HEK293 (cell line): Measurements from ENCODE around the gene UCN2.

Experiments
- CTCF ChIA-PET: fragments of 350-600 bp; formaldehyde crosslinking; extraction: SDS; loops from one replicate; lab custom pipeline; 2021; ENCODE audit warnings: antibody characterized with exemption; lab: Yijun Ruan, JAX
- POLR2A ChIA-PET: fragments of 300-600 bp; formaldehyde crosslinking; extraction: SDS; loops from one replicate; lab custom pipeline; 2020; ENCODE audit warnings: antibody characterized with exemption, inconsistent platforms; lab: Yijun Ruan, JAX
- H3K27ac ChIP-seq: fragments of 200-500 bp; sonication (Bioruptor generic); 2 replicates; pipeline ENCODE4 v1.5.1; 2014; ENCODE audit warnings: low read depth, low read length, control low read depth, inconsistent platforms; ENCODE audit errors: extremely low read depth
- H3K36me3 ChIP-seq, 2 experiments: fragments of 200-500 bp in 1 of 2; sonication (Bioruptor generic) in 1 of 2; 1 replicate in 1 of 2; 2 replicates in 1 of 2; pipeline ENCODE4 v1.5.1; 2014 to 2017; ENCODE audit warnings: inconsistent platforms in 2 of 2, low read length in 2 of 2; ENCODE audit not compliant: control insufficient read depth in 2 of 2, insufficient read depth in 1 of 2
- H3K4me1 ChIP-seq: fragments of 200-500 bp; sonication (Bioruptor generic); 2 replicates; pipeline ENCODE4 v1.5.1; 2014; ENCODE audit warnings: mild to moderate bottlenecking, low read length, inconsistent platforms; ENCODE audit not compliant: control insufficient read depth, insufficient read depth
- H3K4me3 ChIP-seq: 2 replicates; pipeline ENCODE4 v1.5.1; 2011; ENCODE audit warnings: low read depth, mild to moderate bottlenecking, control low read depth, low read length, moderate library complexity
- H3K9me3 ChIP-seq: fragments of 200-500 bp; sonication (Bioruptor generic); 2 replicates; pipeline ENCODE4 v1.5.1; 2014; ENCODE audit warnings: low read depth, low read length, inconsistent platforms; ENCODE audit not compliant: control insufficient read depth, insufficient read depth
- BCL11A ChIP-seq: fragments of 450-650 bp; formaldehyde crosslinking; IDR thresholded peaks from 2 replicates; pipeline ENCODE4 v1.5.1; 2016; ENCODE audit warnings: low read depth, missing biosample characterization, missing genetic modification characterization
- KLF9 ChIP-seq: fragments of 450-650 bp; formaldehyde crosslinking; IDR thresholded peaks from 2 replicates; pipeline ENCODE4 v1.5.1; 2016; ENCODE audit warnings: missing biosample characterization, missing genetic modification characterization, low read depth
- MYNN ChIP-seq: fragments of 450-650 bp; formaldehyde crosslinking; IDR thresholded peaks from 2 replicates; pipeline ENCODE4 v1.5.1; 2016; ENCODE audit warnings: missing biosample characterization, missing genetic modification characterization, borderline replicate concordance
- SP2 ChIP-seq: fragments of 450-650 bp; formaldehyde crosslinking; IDR thresholded peaks from 2 replicates; pipeline ENCODE4 v1.5.1; 2016; ENCODE audit warnings: missing biosample characterization, missing genetic modification characterization
- SP3 ChIP-seq: fragments of 450-650 bp; formaldehyde crosslinking; IDR thresholded peaks from 2 replicates; pipeline ENCODE4 v1.5.1; 2016; ENCODE audit warnings: missing biosample characterization, missing genetic modification characterization
- TCF7L2 ChIP-seq: IDR thresholded peaks from 2 replicates; pipeline ENCODE4 v1.6.1; 2011; ENCODE audit warnings: low read depth, mild to moderate bottlenecking, inconsistent platforms, low read length, moderate library complexity, borderline replicate concordance
- ZBTB20 ChIP-seq: fragments of 450-650 bp; formaldehyde crosslinking; IDR thresholded peaks from 2 replicates; pipeline ENCODE4 v1.5.1; 2016; ENCODE audit warnings: missing biosample characterization, missing genetic modification characterization
- ZFHX2 ChIP-seq: fragments of 450-650 bp; formaldehyde crosslinking; conservative IDR thresholded peaks from 2 replicates; pipeline ENCODE4 v1.5.1; 2016; ENCODE audit warnings: missing biosample characterization, missing genetic modification characterization
- ZNF155 ChIP-seq: fragments of 450-650 bp; formaldehyde crosslinking; IDR thresholded peaks from 2 replicates; pipeline ENCODE4 v1.5.1; 2016; ENCODE audit warnings: missing biosample characterization, missing genetic modification characterization
- ZNF169 ChIP-seq: fragments of 450-650 bp; formaldehyde crosslinking; IDR thresholded peaks from 2 replicates; pipeline ENCODE4 v1.5.1; 2016; ENCODE audit warnings: missing biosample characterization, missing genetic modification characterization
- ZNF214 ChIP-seq: fragments of 450-650 bp; formaldehyde crosslinking; IDR thresholded peaks from 2 replicates; pipeline ENCODE4 v1.5.1; 2017; ENCODE audit warnings: missing biosample characterization, mild to moderate bottlenecking, missing genetic modification characterization, borderline replicate concordance
- ZNF560 ChIP-seq: fragments of 450-650 bp; formaldehyde crosslinking; IDR thresholded peaks from 2 replicates; pipeline ENCODE4 v1.5.1; 2017; ENCODE audit warnings: missing biosample characterization, missing genetic modification characterization, borderline replicate concordance
- ZNF571 ChIP-seq: fragments of 450-650 bp; formaldehyde crosslinking; IDR thresholded peaks from 2 replicates; pipeline ENCODE4 v1.5.0; 2017; ENCODE audit warnings: missing biosample characterization, missing genetic modification characterization
- ZNF621 ChIP-seq: fragments of 450-650 bp; formaldehyde crosslinking; IDR thresholded peaks from 2 replicates; pipeline ENCODE4 v1.5.1; 2017; ENCODE audit warnings: missing biosample characterization, missing genetic modification characterization
- ZNF664 ChIP-seq: fragments of 450-650 bp; formaldehyde crosslinking; IDR thresholded peaks from 2 replicates; pipeline ENCODE4 v1.5.1; 2016; ENCODE audit warnings: missing biosample characterization, missing genetic modification characterization
- ZNF747 ChIP-seq: fragments of 450-650 bp; formaldehyde crosslinking; IDR thresholded peaks from 2 replicates; pipeline ENCODE4 v1.5.1; 2016; ENCODE audit warnings: missing biosample characterization, missing genetic modification characterization
- ZSCAN30 ChIP-seq: fragments of 450-650 bp; IDR thresholded peaks from 2 replicates; pipeline ENCODE4 v1.5.1; 2018; ENCODE audit warnings: missing biosample characterization, mild to moderate bottlenecking, missing genetic modification characterization, moderate library complexity
- TF ChIP-seq, protein P1 (sequence below): fragments of 450-650 bp; formaldehyde crosslinking; IDR thresholded peaks from 2 replicates; pipeline ENCODE4 v1.5.1; 2016; ENCODE audit warnings: missing biosample characterization, missing genetic modification characterization
- TF ChIP-seq, protein P2 (sequence below): fragments of 450-650 bp; formaldehyde crosslinking; IDR thresholded peaks from 2 replicates; pipeline ENCODE4 v1.5.1; 2016; ENCODE audit warnings: missing biosample characterization, missing genetic modification characterization, borderline replicate concordance
- TF ChIP-seq, protein P3 (sequence below): fragments of 450-650 bp; formaldehyde crosslinking; IDR thresholded peaks from 2 replicates; pipeline ENCODE4 v1.5.1; 2016; ENCODE audit warnings: missing biosample characterization, missing genetic modification characterization
- TF ChIP-seq, protein P4 (sequence below): fragments of 450-650 bp; formaldehyde crosslinking; IDR thresholded peaks from 2 replicates; pipeline ENCODE4 v1.5.1; 2016; ENCODE audit warnings: missing biosample characterization, missing genetic modification characterization
- TF ChIP-seq, protein P5 (sequence below): fragments of 450-650 bp; formaldehyde crosslinking; IDR thresholded peaks from 2 replicates; pipeline ENCODE4 v1.5.1; 2016; ENCODE audit warnings: missing biosample characterization, missing genetic modification characterization

The UCN2 gene

DNA sequence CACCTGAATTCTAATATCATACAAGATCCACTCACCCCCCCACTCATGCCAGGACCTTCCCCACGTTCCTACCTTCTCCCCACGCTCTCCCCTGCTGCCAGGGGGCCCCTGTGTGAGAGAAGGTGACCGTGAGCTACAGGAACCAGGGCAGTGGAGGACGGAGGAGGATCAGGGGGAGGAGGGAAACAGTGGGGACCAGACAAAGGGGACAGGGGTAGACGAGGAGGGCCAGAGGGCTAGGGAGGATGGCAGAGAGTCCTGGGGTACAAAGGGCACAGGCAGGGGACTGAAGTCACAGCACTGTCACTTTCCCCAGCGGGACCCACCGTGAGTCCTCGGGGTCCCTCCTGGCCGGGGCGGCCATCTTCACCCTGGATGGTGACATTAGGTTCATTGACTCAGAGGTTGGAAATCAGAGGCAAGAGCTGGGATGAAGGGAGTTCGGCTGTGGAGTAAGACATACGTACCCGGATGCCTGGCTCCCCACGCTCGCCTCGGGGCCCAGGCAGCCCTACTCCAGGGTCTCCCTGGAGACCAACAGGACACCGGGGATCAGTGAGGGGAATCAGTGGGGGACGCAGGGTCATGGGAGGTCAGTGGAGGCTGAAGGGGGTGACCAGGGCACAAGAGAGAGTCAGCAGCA is 6.3 kb upstream of the UCN2 start:
- Histone ChIP-seq H3K4me3 (no peak overlapping the region), H3K9me3 (no peaks in the 10 kb centered on the region), H3K27ac (no peak overlapping the region), H3K36me3 (no peaks in the 10 kb centered on the region), H3K4me1 (no peaks in the 10 kb centered on the region)
- TF ChIP-seq TCF7L2 (no peak), ZNF155 (tag by site-specific recombination) (no peak), ZFHX2 (tag by site-specific recombination) (no peak), KLF9 (tag by site-specific recombination) (no peak), ZBTB20 (no peak), ZNF571 (tag by site-specific recombination) (no peak), ZNF621 (tag by site-specific recombination) (no peak), SP2 (tag by site-specific recombination) (no peak), ZNF560 (tag by site-specific recombination) (no peak), ZNF664 (tag by site-specific recombination) (no peak), ZNF747 (tag by site-specific recombination) (no peak)
- TF ChIP-seq, protein P1, sequence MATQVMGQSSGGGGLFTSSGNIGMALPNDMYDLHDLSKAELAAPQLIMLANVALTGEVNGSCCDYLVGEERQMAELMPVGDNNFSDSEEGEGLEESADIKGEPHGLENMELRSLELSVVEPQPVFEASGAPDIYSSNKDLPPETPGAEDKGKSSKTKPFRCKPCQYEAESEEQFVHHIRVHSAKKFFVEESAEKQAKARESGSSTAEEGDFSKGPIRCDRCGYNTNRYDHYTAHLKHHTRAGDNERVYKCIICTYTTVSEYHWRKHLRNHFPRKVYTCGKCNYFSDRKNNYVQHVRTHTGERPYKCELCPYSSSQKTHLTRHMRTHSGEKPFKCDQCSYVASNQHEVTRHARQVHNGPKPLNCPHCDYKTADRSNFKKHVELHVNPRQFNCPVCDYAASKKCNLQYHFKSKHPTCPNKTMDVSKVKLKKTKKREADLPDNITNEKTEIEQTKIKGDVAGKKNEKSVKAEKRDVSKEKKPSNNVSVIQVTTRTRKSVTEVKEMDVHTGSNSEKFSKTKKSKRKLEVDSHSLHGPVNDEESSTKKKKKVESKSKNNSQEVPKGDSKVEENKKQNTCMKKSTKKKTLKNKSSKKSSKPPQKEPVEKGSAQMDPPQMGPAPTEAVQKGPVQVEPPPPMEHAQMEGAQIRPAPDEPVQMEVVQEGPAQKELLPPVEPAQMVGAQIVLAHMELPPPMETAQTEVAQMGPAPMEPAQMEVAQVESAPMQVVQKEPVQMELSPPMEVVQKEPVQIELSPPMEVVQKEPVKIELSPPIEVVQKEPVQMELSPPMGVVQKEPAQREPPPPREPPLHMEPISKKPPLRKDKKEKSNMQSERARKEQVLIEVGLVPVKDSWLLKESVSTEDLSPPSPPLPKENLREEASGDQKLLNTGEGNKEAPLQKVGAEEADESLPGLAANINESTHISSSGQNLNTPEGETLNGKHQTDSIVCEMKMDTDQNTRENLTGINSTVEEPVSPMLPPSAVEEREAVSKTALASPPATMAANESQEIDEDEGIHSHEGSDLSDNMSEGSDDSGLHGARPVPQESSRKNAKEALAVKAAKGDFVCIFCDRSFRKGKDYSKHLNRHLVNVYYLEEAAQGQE: no peak
- TF ChIP-seq, protein P2, sequence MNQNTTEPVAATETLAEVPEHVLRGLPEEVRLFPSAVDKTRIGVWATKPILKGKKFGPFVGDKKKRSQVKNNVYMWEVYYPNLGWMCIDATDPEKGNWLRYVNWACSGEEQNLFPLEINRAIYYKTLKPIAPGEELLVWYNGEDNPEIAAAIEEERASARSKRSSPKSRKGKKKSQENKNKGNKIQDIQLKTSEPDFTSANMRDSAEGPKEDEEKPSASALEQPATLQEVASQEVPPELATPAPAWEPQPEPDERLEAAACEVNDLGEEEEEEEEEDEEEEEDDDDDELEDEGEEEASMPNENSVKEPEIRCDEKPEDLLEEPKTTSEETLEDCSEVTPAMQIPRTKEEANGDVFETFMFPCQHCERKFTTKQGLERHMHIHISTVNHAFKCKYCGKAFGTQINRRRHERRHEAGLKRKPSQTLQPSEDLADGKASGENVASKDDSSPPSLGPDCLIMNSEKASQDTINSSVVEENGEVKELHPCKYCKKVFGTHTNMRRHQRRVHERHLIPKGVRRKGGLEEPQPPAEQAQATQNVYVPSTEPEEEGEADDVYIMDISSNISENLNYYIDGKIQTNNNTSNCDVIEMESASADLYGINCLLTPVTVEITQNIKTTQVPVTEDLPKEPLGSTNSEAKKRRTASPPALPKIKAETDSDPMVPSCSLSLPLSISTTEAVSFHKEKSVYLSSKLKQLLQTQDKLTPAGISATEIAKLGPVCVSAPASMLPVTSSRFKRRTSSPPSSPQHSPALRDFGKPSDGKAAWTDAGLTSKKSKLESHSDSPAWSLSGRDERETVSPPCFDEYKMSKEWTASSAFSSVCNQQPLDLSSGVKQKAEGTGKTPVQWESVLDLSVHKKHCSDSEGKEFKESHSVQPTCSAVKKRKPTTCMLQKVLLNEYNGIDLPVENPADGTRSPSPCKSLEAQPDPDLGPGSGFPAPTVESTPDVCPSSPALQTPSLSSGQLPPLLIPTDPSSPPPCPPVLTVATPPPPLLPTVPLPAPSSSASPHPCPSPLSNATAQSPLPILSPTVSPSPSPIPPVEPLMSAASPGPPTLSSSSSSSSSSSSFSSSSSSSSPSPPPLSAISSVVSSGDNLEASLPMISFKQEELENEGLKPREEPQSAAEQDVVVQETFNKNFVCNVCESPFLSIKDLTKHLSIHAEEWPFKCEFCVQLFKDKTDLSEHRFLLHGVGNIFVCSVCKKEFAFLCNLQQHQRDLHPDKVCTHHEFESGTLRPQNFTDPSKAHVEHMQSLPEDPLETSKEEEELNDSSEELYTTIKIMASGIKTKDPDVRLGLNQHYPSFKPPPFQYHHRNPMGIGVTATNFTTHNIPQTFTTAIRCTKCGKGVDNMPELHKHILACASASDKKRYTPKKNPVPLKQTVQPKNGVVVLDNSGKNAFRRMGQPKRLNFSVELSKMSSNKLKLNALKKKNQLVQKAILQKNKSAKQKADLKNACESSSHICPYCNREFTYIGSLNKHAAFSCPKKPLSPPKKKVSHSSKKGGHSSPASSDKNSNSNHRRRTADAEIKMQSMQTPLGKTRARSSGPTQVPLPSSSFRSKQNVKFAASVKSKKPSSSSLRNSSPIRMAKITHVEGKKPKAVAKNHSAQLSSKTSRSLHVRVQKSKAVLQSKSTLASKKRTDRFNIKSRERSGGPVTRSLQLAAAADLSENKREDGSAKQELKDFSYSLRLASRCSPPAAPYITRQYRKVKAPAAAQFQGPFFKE (tag by site-specific recombination): no peak
- TF ChIP-seq, protein P3, sequence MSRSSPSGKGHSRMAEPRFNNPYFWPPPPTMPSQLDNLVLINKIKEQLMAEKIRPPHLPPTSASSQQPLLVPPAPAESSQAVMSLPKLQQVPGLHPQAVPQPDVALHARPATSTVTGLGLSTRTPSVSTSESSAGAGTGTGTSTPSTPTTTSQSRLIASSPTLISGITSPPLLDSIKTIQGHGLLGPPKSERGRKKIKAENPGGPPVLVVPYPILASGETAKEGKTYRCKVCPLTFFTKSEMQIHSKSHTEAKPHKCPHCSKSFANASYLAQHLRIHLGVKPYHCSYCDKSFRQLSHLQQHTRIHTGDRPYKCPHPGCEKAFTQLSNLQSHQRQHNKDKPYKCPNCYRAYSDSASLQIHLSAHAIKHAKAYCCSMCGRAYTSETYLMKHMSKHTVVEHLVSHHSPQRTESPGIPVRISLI (tag by site-specific recombination): no peak
- ChIA-PET CTCF (no interaction called here), POLR2A (no interaction called here)

DNA sequence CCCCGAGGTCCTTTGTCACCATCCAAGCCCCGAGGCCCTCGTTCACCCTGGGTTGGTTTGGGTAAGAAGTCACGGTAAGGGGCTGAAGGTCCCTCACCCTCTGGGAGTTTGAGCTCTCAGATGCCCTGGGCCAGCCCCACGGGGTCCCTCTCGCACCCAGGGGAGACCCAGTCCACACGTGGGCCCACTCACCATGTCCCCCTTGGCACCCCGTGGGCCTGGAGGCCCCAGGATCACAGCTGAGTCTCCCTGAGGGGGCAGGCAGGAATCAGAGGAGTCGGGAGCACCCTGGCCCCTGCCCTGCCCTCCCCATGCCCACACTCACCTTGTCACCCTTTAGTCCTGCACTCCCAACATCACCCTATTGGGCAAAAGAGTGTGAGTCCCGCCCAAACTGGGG is 5.8 kb upstream of the UCN2 start:
- no peaks in the 10 kb centered on the region for H3K9me3 ChIP-seq
- H3K36me3 ChIP-seq: no peaks in the 10 kb centered on the region
- H3K27ac ChIP-seq: no peak overlapping the region
- ChIA-PET POLR2A (no interaction called here), CTCF (no interaction called here)
- no peak overlapping the region for H3K4me3 ChIP-seq
- H3K4me1 ChIP-seq: no peaks in the 10 kb centered on the region
- TF ChIP-seq BCL11A (tag by site-specific recombination): no peak
- TF ChIP-seq MYNN (tag by site-specific recombination): no peak
- TF ChIP-seq, protein P4, sequence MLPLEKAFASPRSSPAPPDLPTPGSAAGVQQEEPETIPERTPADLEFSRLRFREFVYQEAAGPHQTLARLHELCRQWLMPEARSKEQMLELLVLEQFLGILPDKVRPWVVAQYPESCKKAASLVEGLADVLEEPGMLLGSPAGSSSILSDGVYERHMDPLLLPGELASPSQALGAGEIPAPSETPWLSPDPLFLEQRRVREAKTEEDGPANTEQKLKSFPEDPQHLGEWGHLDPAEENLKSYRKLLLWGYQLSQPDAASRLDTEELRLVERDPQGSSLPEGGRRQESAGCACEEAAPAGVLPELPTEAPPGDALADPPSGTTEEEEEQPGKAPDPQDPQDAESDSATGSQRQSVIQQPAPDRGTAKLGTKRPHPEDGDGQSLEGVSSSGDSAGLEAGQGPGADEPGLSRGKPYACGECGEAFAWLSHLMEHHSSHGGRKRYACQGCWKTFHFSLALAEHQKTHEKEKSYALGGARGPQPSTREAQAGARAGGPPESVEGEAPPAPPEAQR (tag by site-specific recombination): no peak
- TF ChIP-seq ZSCAN30 (tag by site-specific recombination): no peak
- TF ChIP-seq SP3 (tag by site-specific recombination): no peak
- TF ChIP-seq, protein P5, sequence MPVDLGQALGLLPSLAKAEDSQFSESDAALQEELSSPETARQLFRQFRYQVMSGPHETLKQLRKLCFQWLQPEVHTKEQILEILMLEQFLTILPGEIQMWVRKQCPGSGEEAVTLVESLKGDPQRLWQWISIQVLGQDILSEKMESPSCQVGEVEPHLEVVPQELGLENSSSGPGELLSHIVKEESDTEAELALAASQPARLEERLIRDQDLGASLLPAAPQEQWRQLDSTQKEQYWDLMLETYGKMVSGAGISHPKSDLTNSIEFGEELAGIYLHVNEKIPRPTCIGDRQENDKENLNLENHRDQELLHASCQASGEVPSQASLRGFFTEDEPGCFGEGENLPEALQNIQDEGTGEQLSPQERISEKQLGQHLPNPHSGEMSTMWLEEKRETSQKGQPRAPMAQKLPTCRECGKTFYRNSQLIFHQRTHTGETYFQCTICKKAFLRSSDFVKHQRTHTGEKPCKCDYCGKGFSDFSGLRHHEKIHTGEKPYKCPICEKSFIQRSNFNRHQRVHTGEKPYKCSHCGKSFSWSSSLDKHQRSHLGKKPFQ (tag by site-specific recombination): no peak
- no peak for TF ChIP-seq ZNF155 (tag by site-specific recombination)
- TF ChIP-seq ZNF169: no peak
- no peak for TF ChIP-seq ZNF214 (tag by site-specific recombination)
